ENCODE data around the gene TSC2. TPM values are rescaled to one million over a fixed set of nuclear protein-coding genes. Genes with fewer than 3 reads are reported as not detected.

The TSC2 gene
- total RNA-seq, 1 donor from 2014 or later: 242 TPM

DNA sequence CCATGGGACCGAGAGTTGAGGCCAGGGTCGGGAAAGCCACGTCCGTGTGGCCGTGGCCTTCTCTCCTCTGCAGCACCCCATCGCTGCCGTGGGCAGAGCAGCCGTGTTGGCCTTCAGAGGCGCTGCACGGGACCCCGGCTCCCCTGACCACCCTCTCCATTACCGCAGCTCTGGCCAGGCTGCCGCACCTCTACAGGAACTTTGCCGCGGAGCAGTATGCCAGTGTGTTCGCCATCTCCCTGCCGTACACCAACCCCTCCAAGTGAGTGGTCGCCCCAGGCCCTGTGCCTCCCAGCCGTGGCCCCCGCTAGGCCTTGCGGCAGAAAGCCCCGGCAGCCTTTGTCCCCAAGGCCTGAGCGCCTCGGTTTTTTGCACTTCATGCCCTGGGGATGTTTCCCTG is 27.8 kb downstream of the TSC2 start:
- H3K27ac Mint-ChIP-seq: no peak overlapping the region
- no peak overlapping the region for H3K4me3 Mint-ChIP-seq
- TF ChIP-seq, protein P1, sequence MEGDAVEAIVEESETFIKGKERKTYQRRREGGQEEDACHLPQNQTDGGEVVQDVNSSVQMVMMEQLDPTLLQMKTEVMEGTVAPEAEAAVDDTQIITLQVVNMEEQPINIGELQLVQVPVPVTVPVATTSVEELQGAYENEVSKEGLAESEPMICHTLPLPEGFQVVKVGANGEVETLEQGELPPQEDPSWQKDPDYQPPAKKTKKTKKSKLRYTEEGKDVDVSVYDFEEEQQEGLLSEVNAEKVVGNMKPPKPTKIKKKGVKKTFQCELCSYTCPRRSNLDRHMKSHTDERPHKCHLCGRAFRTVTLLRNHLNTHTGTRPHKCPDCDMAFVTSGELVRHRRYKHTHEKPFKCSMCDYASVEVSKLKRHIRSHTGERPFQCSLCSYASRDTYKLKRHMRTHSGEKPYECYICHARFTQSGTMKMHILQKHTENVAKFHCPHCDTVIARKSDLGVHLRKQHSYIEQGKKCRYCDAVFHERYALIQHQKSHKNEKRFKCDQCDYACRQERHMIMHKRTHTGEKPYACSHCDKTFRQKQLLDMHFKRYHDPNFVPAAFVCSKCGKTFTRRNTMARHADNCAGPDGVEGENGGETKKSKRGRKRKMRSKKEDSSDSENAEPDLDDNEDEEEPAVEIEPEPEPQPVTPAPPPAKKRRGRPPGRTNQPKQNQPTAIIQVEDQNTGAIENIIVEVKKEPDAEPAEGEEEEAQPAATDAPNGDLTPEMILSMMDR (IDR thresholded peaks at IDR 0.05; ENCODE audit: unreplicated experiment): no peak
- no peak for DNase-seq (ENCODE audit: low spot score in 2 of 2, unreplicated experiment in 2 of 2)
- H3K36me3 Mint-ChIP-seq: peaks cover 10% of the 10 kb centered on the region
- H3K9me3 Mint-ChIP-seq: no peaks in the 10 kb centered on the region
- no peaks in the 10 kb centered on the region for H3K4me1 Mint-ChIP-seq
- H3K27me3 Mint-ChIP-seq (ENCODE audit: low read depth): no peaks in the 10 kb centered on the region

DNA sequence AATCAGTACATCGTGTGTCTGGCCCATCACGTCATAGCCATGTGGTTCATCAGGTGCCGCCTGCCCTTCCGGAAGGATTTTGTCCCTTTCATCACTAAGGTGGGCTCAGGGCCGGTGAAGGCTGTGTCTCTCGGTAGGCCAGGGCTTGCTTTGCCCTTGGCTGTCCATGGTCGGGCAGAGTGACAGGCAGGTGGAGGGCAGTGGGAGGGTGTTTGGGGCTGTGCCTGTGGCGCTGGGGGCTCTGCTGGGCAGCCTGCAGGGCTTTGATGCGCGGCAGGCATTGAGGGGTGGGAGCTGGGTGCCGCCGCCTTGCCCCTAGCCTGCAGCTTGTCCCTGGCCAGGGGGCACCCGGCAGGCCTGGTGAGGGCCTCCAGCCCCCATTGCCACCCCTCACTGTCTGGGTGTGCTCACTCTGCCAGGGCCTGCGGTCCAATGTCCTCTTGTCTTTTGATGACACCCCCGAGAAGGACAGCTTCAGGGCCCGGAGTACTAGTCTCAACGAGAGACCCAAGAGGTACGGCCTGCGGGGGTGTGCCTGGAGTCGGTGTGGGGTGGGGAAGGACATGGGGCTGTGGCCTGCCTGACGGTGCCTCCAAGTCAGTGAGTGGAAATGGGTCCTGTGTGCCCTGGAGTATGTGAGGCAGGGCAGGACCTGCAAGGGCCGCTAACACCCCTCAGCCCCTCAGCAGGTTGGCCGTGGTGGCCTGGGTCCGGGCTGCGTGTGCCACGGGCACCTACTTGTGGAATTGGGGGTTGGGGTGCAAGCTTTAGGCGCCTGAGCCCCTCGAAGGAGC is 28.5 kb downstream of the TSC2 start:
- Mint-ChIP-seq H3K4me1 (no peaks in the 10 kb centered on the region), H3K27ac (no peak overlapping the region), H3K27me3 (ENCODE audit: low read depth) (no peaks in the 10 kb centered on the region), H3K9me3 (no peaks in the 10 kb centered on the region), H3K36me3 (peaks cover 10% of the 10 kb centered on the region), H3K4me3 (no peak overlapping the region)
- DNase-seq (ENCODE audit: low spot score in 2 of 2, unreplicated experiment in 2 of 2): no peak
- TF ChIP-seq, protein P1 (IDR thresholded peaks at IDR 0.05; ENCODE audit: unreplicated experiment): no peak

DNA sequence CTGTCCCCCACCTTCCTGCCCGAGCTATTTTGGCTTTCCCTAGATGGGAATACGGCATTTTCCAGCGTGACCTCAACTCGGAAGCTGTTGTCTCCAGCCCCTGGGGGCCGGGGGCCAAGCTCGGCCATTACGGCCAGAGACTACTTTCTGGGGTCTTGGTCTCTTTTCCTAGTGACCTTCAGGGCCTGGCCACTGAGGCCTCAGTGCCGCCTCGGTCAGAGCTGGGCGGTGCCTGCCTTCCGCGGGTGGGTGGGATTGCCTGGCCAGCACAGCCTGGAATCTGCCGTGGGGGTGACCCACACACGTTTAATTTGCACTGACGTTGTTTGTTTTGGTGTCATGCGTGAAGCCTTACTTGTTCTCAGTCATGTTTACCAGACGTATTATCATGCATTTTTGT is 29.2 kb downstream of the TSC2 start:
- no peaks in the 10 kb centered on the region for H3K27me3 Mint-ChIP-seq (ENCODE audit: low read depth)
- no peak for DNase-seq (ENCODE audit: low spot score in 2 of 2, unreplicated experiment in 2 of 2)
- H3K27ac Mint-ChIP-seq: no peak overlapping the region
- H3K9me3 Mint-ChIP-seq: no peaks in the 10 kb centered on the region
- no peak overlapping the region for H3K4me3 Mint-ChIP-seq
- H3K36me3 Mint-ChIP-seq: peaks cover 8% of the 10 kb centered on the region
- H3K4me1 Mint-ChIP-seq: no peaks in the 10 kb centered on the region
- TF ChIP-seq, protein P1 (IDR thresholded peaks at IDR 0.05; ENCODE audit: unreplicated experiment): no peak

DNA sequence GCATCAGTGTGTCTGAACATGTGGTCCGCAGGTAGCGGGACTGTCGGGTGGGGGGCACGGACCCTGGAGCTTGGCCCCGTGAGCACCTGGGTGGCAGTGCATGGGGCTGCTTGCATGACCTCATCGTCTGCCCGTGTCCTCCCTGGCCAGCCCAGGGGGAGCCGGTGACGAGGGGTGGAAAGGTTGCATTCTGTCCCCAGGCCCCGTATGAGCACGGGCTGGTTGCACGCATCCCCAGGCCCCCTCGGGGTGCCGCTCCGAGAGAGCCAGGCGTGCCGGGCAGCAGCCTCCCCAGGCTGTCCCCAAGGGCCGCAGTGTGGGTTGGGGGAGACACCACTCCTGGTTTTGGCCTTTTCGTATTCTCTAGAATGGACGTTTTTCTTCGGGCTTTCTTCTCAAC is 29.9 kb downstream of the TSC2 start:
- peaks cover 12% of the 10 kb centered on the region for H3K36me3 Mint-ChIP-seq
- H3K4me3 Mint-ChIP-seq: no peak overlapping the region
- no peak for DNase-seq (ENCODE audit: low spot score in 2 of 2, unreplicated experiment in 2 of 2)
- no peak overlapping the region for H3K27ac Mint-ChIP-seq
- no peaks in the 10 kb centered on the region for H3K27me3 Mint-ChIP-seq (ENCODE audit: low read depth)
- TF ChIP-seq, protein P1 (IDR thresholded peaks at IDR 0.05; ENCODE audit: unreplicated experiment): no peak
- peaks cover 4% of the 10 kb centered on the region for H3K4me1 Mint-ChIP-seq
- no peaks in the 10 kb centered on the region for H3K9me3 Mint-ChIP-seq

DNA sequence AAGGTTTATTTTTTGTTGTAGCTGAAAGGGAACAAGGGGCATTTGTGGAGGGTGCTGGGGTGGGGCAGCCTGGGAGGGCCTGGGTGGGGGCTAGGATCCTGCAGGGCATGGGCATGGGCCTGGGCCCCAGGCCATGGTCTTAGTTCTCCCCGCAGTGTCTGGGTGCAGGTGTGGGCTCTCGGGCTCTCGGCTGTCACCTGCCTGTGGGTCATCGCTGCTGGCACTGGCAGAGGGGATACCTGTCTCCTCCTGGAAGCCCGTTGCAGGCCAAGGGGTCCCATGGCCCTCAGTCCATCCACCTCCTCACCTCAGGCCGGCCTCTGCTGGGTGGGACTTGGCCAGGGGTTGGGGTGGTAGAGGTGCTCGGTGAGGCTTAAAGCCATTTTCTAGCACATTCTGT is 30.3 kb downstream of the TSC2 start:
- Mint-ChIP-seq H3K4me3 (no peak overlapping the region), H3K27me3 (ENCODE audit: low read depth) (no peaks in the 10 kb centered on the region), H3K4me1 (peaks cover 4% of the 10 kb centered on the region), H3K36me3 (peaks cover 14% of the 10 kb centered on the region), H3K27ac (no peak overlapping the region), H3K9me3 (no peaks in the 10 kb centered on the region)
- TF ChIP-seq, protein P1 (IDR thresholded peaks at IDR 0.05; ENCODE audit: unreplicated experiment): no peak
- no peak for DNase-seq (ENCODE audit: low spot score in 2 of 2, unreplicated experiment in 2 of 2)
